T-helper 22 cell (primary cell): ENCODE results near the gene CFAP74.
"Not testable (repeated sequence)": the region's sequence is repeated elsewhere in the genome, so short reads cannot be mapped to it uniquely, and the experiment has no call there.

Experiments
- DNase-seq: peaks from one replicate; pipeline ENCODE4 v3.0.0-alpha.2; 2020; ENCODE audit warnings: low read depth

Gene CFAP74

GRCh38 chr1:1893997-1894353 lies 109.6 kb downstream of the CFAP74 start:
- no peak for DNase-seq

GRCh38 chr1:1893291-1893985 lies 110.1 kb downstream of the CFAP74 start:
- DNase-seq, result no peak

GRCh38 chr1:1892763-1893120 lies 110.8 kb downstream of the CFAP74 start:
- DNase-seq, result no peak

GRCh38 chr1:1892079-1892762 lies 111.4 kb downstream of the CFAP74 start:
- no peak for DNase-seq

- peak; percentile 80 for DNase-seq
Observed at GRCh38 chr1:1891349-1892078, 112.1 kb downstream of the CFAP74 start.

GRCh38 chr1:1890506-1891348 lies 112.9 kb downstream of the CFAP74 start, which contains the start of gene GNB1:
Gene GNB1, minus strand, starts transcription at chr1:1891087. Its CDS starts 65,634 bp downstream, at chr1:1825453.
- DNase-seq, result peak; percentile 80

- DNase-seq, result peak; percentile 8
Observed at GRCh38 chr1:1889847-1890505, 113.6 kb downstream of the CFAP74 start.

GRCh38 chr1:1889090-1889750 lies 114.4 kb downstream of the CFAP74 start:
- DNase-seq, result no peak

GRCh38 chr1:1883890-1884289 lies 119.7 kb downstream of the CFAP74 start:
- DNase-seq, result not testable (repeated sequence)

- DNase-seq, result no peak
Observed at GRCh38 chr1:1883092-1883873, 120.3 kb downstream of the CFAP74 start.

- DNase-seq, result no peak
Observed at GRCh38 chr1:1881727-1882126, 121.9 kb downstream of the CFAP74 start.

- no peak for DNase-seq
Observed at GRCh38 chr1:1880617-1881312, 122.8 kb downstream of the CFAP74 start.

- no peak for DNase-seq
Observed at GRCh38 chr1:1879942-1880341, 123.6 kb downstream of the CFAP74 start.

- no peak for DNase-seq
Observed at GRCh38 chr1:1877865-1878436, 125.6 kb downstream of the CFAP74 start.

GRCh38 chr1:1876335-1876930 lies 127.2 kb downstream of the CFAP74 start:
- no peak for DNase-seq

GRCh38 chr1:1875932-1876331 lies 127.7 kb downstream of the CFAP74 start:
- DNase-seq, result no peak

GRCh38 chr1:1874901-1875300 lies 128.7 kb downstream of the CFAP74 start:
- no peak for DNase-seq

GRCh38 chr1:1873186-1873585 lies 130.4 kb downstream of the CFAP74 start:
- no peak for DNase-seq
